IMR-90 (cell line): Measurements from ENCODE around the gene C14orf93. TPM values are rescaled to one million over a fixed set of nuclear protein-coding genes. Genes with fewer than 3 reads are reported as not detected.

Experiments
- ATAC-seq: fragments of 200-7000 bp; cut with Tn5 transposase; 2 replicates; pipeline ENCODE4 v1.9.1; 2020; ENCODE audit warnings: low read depth, mild to moderate bottlenecking, moderate library complexity
- BruUV-seq: library from RNA; stranded (reverse); fragments of 400-500 nt; replicated peaks from 2 replicates; lab custom pipeline; 2021; lab: Mats Ljungman, UMichigan
- CTCF ChIA-PET: fragments of 300-600 bp; formaldehyde crosslinking; extraction: SDS; loops from one replicate; lab custom pipeline; 2021; ENCODE audit warnings: antibody characterized with exemption; lab: Yijun Ruan, JAX
- POLR2A ChIA-PET: fragments of 300-600 bp; sonication (Branson Sonifier 250); formaldehyde crosslinking; loops from one replicate; lab custom pipeline; 2022; ENCODE audit warnings: antibody characterized with exemption; ENCODE audit not compliant: unreplicated experiment; lab: Charles Lee
- DNase-seq: peaks from one replicate; pipeline ENCODE4 v3.0.0; 2013
- H2AFZ ChIP-seq: replicated peaks from 2 replicates; pipeline ENCODE3; 2013; ENCODE audit warnings: low read length, mild to moderate bottlenecking; ENCODE audit not compliant: poor library complexity
- H2AK5ac ChIP-seq: 2 replicates; pipeline ENCODE4 v1.6.1; 2013; ENCODE audit warnings: low read depth, low read length, inconsistent platforms
- H2AK9ac ChIP-seq: replicated peaks from 2 replicates; pipeline ENCODE3; 2013; ENCODE audit warnings: mild to moderate bottlenecking, low read depth, low read length, moderate library complexity; ENCODE audit not compliant: poor library complexity
- H2BK120ac ChIP-seq: 2 replicates; pipeline ENCODE4 v1.6.1; 2013; ENCODE audit warnings: low read depth, low read length, inconsistent platforms
- H2BK15ac ChIP-seq: 3 replicates; pipeline ENCODE4 v1.6.1; 2013; ENCODE audit warnings: low read depth, low read length, inconsistent platforms
- H2BK20ac ChIP-seq: 2 replicates; pipeline ENCODE4 v1.6.1; 2013; ENCODE audit warnings: low read depth, mild to moderate bottlenecking, inconsistent platforms, low read length, moderate library complexity
- H2BK5ac ChIP-seq: 2 replicates; pipeline ENCODE4 v1.6.1; 2013; ENCODE audit warnings: mild to moderate bottlenecking, low read depth, low read length, inconsistent platforms; ENCODE audit not compliant: poor library complexity, severe bottlenecking
- H3K14ac ChIP-seq: replicated peaks from 2 replicates; pipeline ENCODE4 v1.6.1; 2013; ENCODE audit warnings: low read depth, low read length, inconsistent platforms
- H3K18ac ChIP-seq: 2 replicates; pipeline ENCODE4 v1.6.1; 2013; ENCODE audit warnings: low read depth, low read length, control low read depth
- H3K23ac ChIP-seq: 2 replicates; pipeline ENCODE4 v1.6.1; 2013; ENCODE audit warnings: low read depth, low read length, inconsistent platforms
- H3K27ac ChIP-seq: 2 replicates; pipeline ENCODE4 v1.5.1; 2013; ENCODE audit warnings: mild to moderate bottlenecking, control low read depth, low read length; ENCODE audit not compliant: insufficient read depth
- H3K27me3 ChIP-seq: 2 replicates; pipeline ENCODE4 v1.6.1; 2013; ENCODE audit warnings: low read length; ENCODE audit not compliant: control insufficient read depth, insufficient read depth
- H3K36me3 ChIP-seq: 2 replicates; pipeline ENCODE4 v1.6.1; 2013; ENCODE audit warnings: low read length, mixed read lengths; ENCODE audit not compliant: control insufficient read depth, insufficient read depth
- H3K4ac ChIP-seq: 2 replicates; pipeline ENCODE4 v1.6.1; 2013; ENCODE audit warnings: low read depth, low read length, inconsistent platforms
- H3K4me1 ChIP-seq: 2 replicates; pipeline ENCODE4 v1.6.1; 2013; ENCODE audit warnings: low read length, mixed read lengths; ENCODE audit not compliant: control insufficient read depth, insufficient read depth
- H3K4me2 ChIP-seq: 2 replicates; pipeline ENCODE4 v1.6.1; 2013; ENCODE audit warnings: low read depth, mild to moderate bottlenecking, control low read depth, low read length, moderate library complexity
- H3K4me3 ChIP-seq: 2 replicates; pipeline ENCODE4 v1.5.1; 2013; ENCODE audit warnings: low read depth, mild to moderate bottlenecking, control low read depth, low read length, moderate library complexity; ENCODE audit not compliant: insufficient read depth
- H3K56ac ChIP-seq: 2 replicates; pipeline ENCODE4 v1.6.1; 2013; ENCODE audit warnings: low read length, inconsistent platforms; ENCODE audit not compliant: insufficient read depth; ENCODE audit errors: extremely low read depth
- H3K79me1 ChIP-seq, 2 experiments: 2 replicates each; pipeline ENCODE4 v1.6.1; 2013; ENCODE audit warnings: low read length in 2 of 2, inconsistent platforms in 1 of 2, low read depth in 1 of 2
- H3K9ac ChIP-seq: 2 replicates; pipeline ENCODE4 v1.6.1; 2013; ENCODE audit warnings: low read depth, low read length, control low read depth
- H3K9me1 ChIP-seq: 2 replicates; pipeline ENCODE4 v1.6.1; 2013; ENCODE audit warnings: low read length, inconsistent platforms; ENCODE audit not compliant: insufficient read depth
- H3K9me3 ChIP-seq: 2 replicates; pipeline ENCODE4 v1.6.1; 2013; ENCODE audit warnings: low read length; ENCODE audit not compliant: control insufficient read depth, insufficient read depth
- H4K20me1 ChIP-seq: 2 replicates; pipeline ENCODE4 v1.6.1; 2013; ENCODE audit warnings: low read length, inconsistent platforms; ENCODE audit not compliant: insufficient read depth
- H4K5ac ChIP-seq: 2 replicates; pipeline ENCODE4 v1.6.1; 2013; ENCODE audit warnings: mild to moderate bottlenecking, low read depth, low read length, control low read depth
- H4K8ac ChIP-seq, 2 experiments: 2 replicates each; pipeline ENCODE4 v1.6.1; 2013; ENCODE audit warnings: low read depth in 2 of 2, low read length in 2 of 2, control low read depth in 1 of 2, inconsistent platforms in 1 of 2
- H4K91ac ChIP-seq: 2 replicates; pipeline ENCODE4 v1.6.1; 2013; ENCODE audit warnings: low read depth, low read length, inconsistent platforms; ENCODE audit not compliant: insufficient read depth
- CHD1 ChIP-seq: IDR thresholded peaks from 2 replicates; pipeline ENCODE4 v1.6.1; 2012; ENCODE audit warnings: low read depth, low read length, improper control_type of control experiment
- FOS ChIP-seq: fragments of 150-350 bp; IDR thresholded peaks from 2 replicates; pipeline ENCODE4 v1.6.1; 2016; ENCODE audit warnings: low read depth, low read length
- MAZ ChIP-seq: IDR thresholded peaks from 2 replicates; pipeline ENCODE4 v1.6.1; 2012; ENCODE audit warnings: low read depth, mild to moderate bottlenecking, low read length, improper control_type of control experiment, moderate library complexity, borderline replicate concordance
- MXI1 ChIP-seq: IDR thresholded peaks from 2 replicates; pipeline ENCODE4 v1.6.1; 2012; ENCODE audit warnings: low read depth, mild to moderate bottlenecking, low read length, moderate library complexity, borderline replicate concordance
- NFE2L2 ChIP-seq: fragments of 150-350 bp; IDR thresholded peaks from 2 replicates; pipeline ENCODE4 v1.6.1; 2016; ENCODE audit warnings: low read depth, mild to moderate bottlenecking, low read length
- POLR2A ChIP-seq: IDR thresholded peaks from 2 replicates; pipeline ENCODE4 v1.6.1; 2012; ENCODE audit warnings: mild to moderate bottlenecking, low read depth, low read length
- RAD21 ChIP-seq: IDR thresholded peaks from 2 replicates; pipeline ENCODE4 v1.6.1; 2012; ENCODE audit warnings: low read length, improper control_type of control experiment
- RCOR1 ChIP-seq: IDR thresholded peaks from 2 replicates; pipeline ENCODE4 v1.6.1; 2012; ENCODE audit warnings: mild to moderate bottlenecking, low read length, improper control_type of control experiment; ENCODE audit not compliant: insufficient replicate concordance
- RFX5 ChIP-seq: IDR thresholded peaks from 2 replicates; pipeline ENCODE4 v1.8.0; 2012; ENCODE audit warnings: low read depth, mild to moderate bottlenecking, low read length, moderate library complexity
- USF2 ChIP-seq: fragments of 150-350 bp; IDR thresholded peaks from 2 replicates; pipeline ENCODE4 v1.6.1; 2017; ENCODE audit warnings: mild to moderate bottlenecking, antibody characterized with exemption, low read length, low read depth
- WGBS, 2 experiments: methylation state at CpG; one replicate each; pipeline versions ENCODE4 v1.1.5 to v1.1.7; 2013; ENCODE audit warnings: missing lambda C conversion rate in 2 of 2; ENCODE audit not compliant: insufficient read length in 1 of 2; ENCODE audit errors: extremely low coverage in 2 of 2; 5-methylcytosine and 5-hydroxymethylcytosine counted together
- dilution Hi-C: fragments of 300-500 bp; cut with HindIII; formaldehyde crosslinking; loops from one replicate; pipeline ENCODE4 v1.14.3; 2018; ENCODE audit warnings: low sequenced_read_pairs; ENCODE audit not compliant: unreplicated experiment
- in situ Hi-C: fragments of 300-500 bp; cut with MboI; formaldehyde crosslinking; loops from 3 replicates; pipeline ENCODE4 v1.14.3; 2019; ENCODE audit warnings: low sequenced_read_pairs, inconsistent platforms, mixed read lengths
- intact Hi-C: fragments of 100-400 bp; cut with micrococcal nuclease; formaldehyde crosslinking; loops from 2 replicates; pipeline ENCODE4 v1.10.0; 2022
- polyA plus RNA-seq, 3 experiments: library from polyadenylated mRNA; depleted of rRNA; stranded (reverse); fragments of >200 nt; gene quantifications; 2 replicates each; pipeline ENCODE4 v1.2.3, GENCODE V29; 2012; ENCODE audit warnings: low replicate concordance in 1 of 3
- total RNA-seq: library from RNA; depleted of rRNA; stranded (reverse); fragments of >200 nt; gene quantifications from 2 replicates; pipeline ENCODE4 v1.2.3, GENCODE V29; 2012
- TF ChIP-seq, protein P1 (sequence below): conservative IDR thresholded peaks from 2 replicates; pipeline ENCODE4 v1.5.1; 2012; ENCODE audit warnings: mild to moderate bottlenecking, low read depth, low read length, improper control_type of control experiment

The C14orf93 gene
- total and polyA plus RNA-seq, 2 of the 4 experiments (the other 2 are of a cell fraction) = 5.4 to 5.7 TPM

DNA sequence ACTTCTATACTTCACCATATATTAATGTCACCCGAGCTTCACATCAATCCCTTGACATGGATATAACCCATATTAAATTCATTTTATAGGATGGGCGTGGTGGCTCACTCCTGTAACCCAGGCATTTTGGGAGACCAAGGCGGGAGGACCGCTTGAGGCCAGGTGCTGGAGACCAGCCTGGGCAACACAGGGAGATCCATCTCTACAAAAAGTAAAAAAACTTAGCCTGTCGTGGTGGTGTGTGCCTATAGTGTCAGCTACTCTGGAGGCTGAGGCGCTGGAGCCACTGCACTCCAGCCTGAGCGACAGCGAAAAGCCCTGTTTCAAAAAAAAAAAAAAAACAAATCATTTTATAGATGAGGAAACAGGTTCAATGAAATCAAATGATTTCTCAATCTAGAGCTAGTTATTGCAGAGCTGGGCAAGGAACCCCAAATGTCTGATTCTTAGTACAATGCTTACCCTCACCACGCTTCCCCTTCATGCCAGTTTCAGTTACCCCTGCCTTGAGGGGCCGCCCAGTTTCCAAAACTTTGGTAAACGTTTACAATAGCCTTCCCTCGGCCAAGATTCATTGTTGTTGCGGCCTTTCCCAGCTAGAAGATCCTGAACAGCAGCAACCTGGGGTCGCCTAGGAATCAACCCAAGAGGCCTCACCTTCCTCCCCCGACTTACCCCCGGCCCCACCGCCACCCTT is 24.0 kb upstream of the C14orf93 start:
- dilution Hi-C loops (no loop called here), in situ Hi-C loops (no loop called here), intact Hi-C loops (loop anchor here (2.0 kb wide), 1 partner anchor 27 kb away; no protein-coding TSS in a partner anchor)
- TF ChIP-seq NFE2L2 = no peak
- TF ChIP-seq RFX5 = no peak
- no peak for TF ChIP-seq RCOR1
- TF ChIP-seq MAZ = no peak
- TF ChIP-seq MXI1 = no peak
- TF ChIP-seq POLR2A = no peak
- TF ChIP-seq, protein P1, sequence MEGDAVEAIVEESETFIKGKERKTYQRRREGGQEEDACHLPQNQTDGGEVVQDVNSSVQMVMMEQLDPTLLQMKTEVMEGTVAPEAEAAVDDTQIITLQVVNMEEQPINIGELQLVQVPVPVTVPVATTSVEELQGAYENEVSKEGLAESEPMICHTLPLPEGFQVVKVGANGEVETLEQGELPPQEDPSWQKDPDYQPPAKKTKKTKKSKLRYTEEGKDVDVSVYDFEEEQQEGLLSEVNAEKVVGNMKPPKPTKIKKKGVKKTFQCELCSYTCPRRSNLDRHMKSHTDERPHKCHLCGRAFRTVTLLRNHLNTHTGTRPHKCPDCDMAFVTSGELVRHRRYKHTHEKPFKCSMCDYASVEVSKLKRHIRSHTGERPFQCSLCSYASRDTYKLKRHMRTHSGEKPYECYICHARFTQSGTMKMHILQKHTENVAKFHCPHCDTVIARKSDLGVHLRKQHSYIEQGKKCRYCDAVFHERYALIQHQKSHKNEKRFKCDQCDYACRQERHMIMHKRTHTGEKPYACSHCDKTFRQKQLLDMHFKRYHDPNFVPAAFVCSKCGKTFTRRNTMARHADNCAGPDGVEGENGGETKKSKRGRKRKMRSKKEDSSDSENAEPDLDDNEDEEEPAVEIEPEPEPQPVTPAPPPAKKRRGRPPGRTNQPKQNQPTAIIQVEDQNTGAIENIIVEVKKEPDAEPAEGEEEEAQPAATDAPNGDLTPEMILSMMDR = no peak
- TF ChIP-seq RAD21 = no peak
- TF ChIP-seq CHD1 = no peak
- TF ChIP-seq USF2 = no peak
- TF ChIP-seq FOS = no peak
- H3K18ac ChIP-seq = no peak overlapping the region
- H2BK15ac ChIP-seq = no peak overlapping the region
- WGBS, 2 experiments = 7 to 100% methylated on average over 1 to 4 of the region's 17 CpGs
- peak overlapping the region; percentile 80; the same call in 1 of the 2 replicates for H3K23ac ChIP-seq
- BruUV-seq = TSS peak; percentile 70
- 0 out of 2 replicates have a peak, but pooled peaks cover 2% of the 10 kb centered on the region for H4K20me1 ChIP-seq
- no peak for DNase-seq
- peak overlapping the region; percentile 91 for H3K4ac ChIP-seq
- no peaks in the 10 kb centered on the region for H3K27me3 ChIP-seq
- peak overlapping the region; percentile 99 for H4K91ac ChIP-seq
- peak overlapping the region; percentile 84 for H3K27ac ChIP-seq
- H3K14ac ChIP-seq = peak overlapping the region; percentile 97
- peak overlapping the region; percentile 70 for H3K4me3 ChIP-seq
- peaks cover 11% of the 10 kb centered on the region for H3K36me3 ChIP-seq
- no peaks in the 10 kb centered on the region for H3K9me3 ChIP-seq
- H2BK20ac ChIP-seq = no peak overlapping the region
- peak overlapping the region; percentile 90 for H2BK5ac ChIP-seq
- H2BK120ac ChIP-seq = peak overlapping the region; percentile 48; the same call in 1 of the 2 replicates
- peak overlapping the region; percentile 91 for H2AFZ ChIP-seq
- peak overlapping the region; percentile 98 for H2AK9ac ChIP-seq
- H2AK5ac ChIP-seq = peak overlapping the region; percentile 36; the same call in 1 of the 2 replicates
- H3K79me1 ChIP-seq = peaks cover 24 to 40% of the 10 kb centered on the region in 2 experiments
- ATAC-seq = no peak
- H3K56ac ChIP-seq = peak overlapping the region; percentile 87
- H3K9ac ChIP-seq = peak overlapping the region; percentile 89
- peak overlapping the region; percentile 59 to 100 for H4K8ac ChIP-seq
- ChIA-PET CTCF (interaction anchor here (1.4 kb wide), 1 partner anchor 35 kb away, joined by 4 read pairs; no protein-coding TSS in a partner anchor), POLR2A (interaction anchor here (0.6 to 0.7 kb wide), 2 partner anchors 52 to 248 kb away, joined by 3 to 10 read pairs; partner anchors contain the start of gene AJUBA)
- H3K4me1 ChIP-seq = peaks cover 6% of the 10 kb centered on the region
- H4K5ac ChIP-seq = peak overlapping the region; percentile 6; the same call in 1 of the 2 replicates
- peaks cover 5% of the 10 kb centered on the region; the same call in 1 of the 2 replicates for H3K9me1 ChIP-seq
- peak overlapping the region; percentile 90 for H3K4me2 ChIP-seq
